Left renal pelvis (tissue), 4 donors: ENCODE measurements around the gene STK32C. TPM values are rescaled to one million over a fixed set of nuclear protein-coding genes. Genes with fewer than 3 reads are reported as not detected.
"Not testable (repeated sequence)": the region's sequence is repeated elsewhere in the genome, so short reads cannot be mapped to it uniquely, and the experiment has no call there.

ENCODE experiments used
- DNase-seq, 4 donors: peaks; one replicate each; pipeline ENCODE4 v3.0.0-alpha.2; 2013; ENCODE audit warnings: low read depth in 4 of 4, low spot score in 3 of 4
- polyA plus RNA-seq, 4 donors: library from polyadenylated mRNA; unstranded; fragments of 120-200 nt; gene quantifications; one replicate each; pipeline ENCODE4 v1.2.1, GENCODE V29; 2013; ENCODE audit not compliant: insufficient read length in 4 of 4

Gene STK32C
- polyA plus RNA-seq, 4 donors, result 6.5 to 15.1 (median 11.5) TPM

- DNase-seq, result no peak
Observed at GRCh38 chr10:132270256-132270655, 37.5 kb downstream of the STK32C start.

- DNase-seq, result no peak
Observed at GRCh38 chr10:132269266-132270230, 38.2 kb downstream of the STK32C start.

GRCh38 chr10:132267916-132268315 lies 39.8 kb downstream of the STK32C start:
- not testable (repeated sequence) for DNase-seq

GRCh38 chr10:132266594-132267161 lies 41.1 kb downstream of the STK32C start:
- DNase-seq, result no peak

- no peak for DNase-seq
Observed at GRCh38 chr10:132265890-132266496, 41.8 kb downstream of the STK32C start.

GRCh38 chr10:132264966-132265889 lies 42.5 kb downstream of the STK32C start:
- no peak for DNase-seq

- DNase-seq, result no peak
Observed at GRCh38 chr10:132264306-132264950, 43.3 kb downstream of the STK32C start.

GRCh38 chr10:132263866-132264265 lies 43.9 kb downstream of the STK32C start:
- DNase-seq, result no peak

- no peak for DNase-seq
Observed at GRCh38 chr10:132259702-132260482, 47.9 kb downstream of the STK32C start.

GRCh38 chr10:132258423-132258822 lies 49.3 kb downstream of the STK32C start:
- DNase-seq, result no peak

- no peak for DNase-seq
Observed at GRCh38 chr10:132257907-132258306, 49.8 kb downstream of the STK32C start.

- DNase-seq, result no peak
Observed at GRCh38 chr10:132257271-132257670, 50.5 kb downstream of the STK32C start.

GRCh38 chr10:132256866-132257265 lies 50.9 kb downstream of the STK32C start:
- DNase-seq, result no peak

- no peak for DNase-seq
Observed at GRCh38 chr10:132255489-132256344, 52.0 kb downstream of the STK32C start.

GRCh38 chr10:132254841-132255240 lies 52.9 kb downstream of the STK32C start:
- DNase-seq, result no peak

GRCh38 chr10:132253092-132253687 lies 54.6 kb downstream of the STK32C start:
- no peak for DNase-seq

GRCh38 chr10:132252412-132252811 lies 55.3 kb downstream of the STK32C start:
- DNase-seq, result no peak

- no peak for DNase-seq
Observed at GRCh38 chr10:132251928-132252327, 55.8 kb downstream of the STK32C start.
